ENCODE data around the gene FARS2.
A peak's percentile ranks its signal among the peaks of the same experiment; 100 is the strongest.

The FARS2 gene

GRCh38 chr6:5379647-5380242, 118.4 kb downstream of the FARS2 start:
- no peak overlapping the region for H4K5ac ChIP-seq (ENCODE audit: low read length)
- DNase-seq, result peak; percentile 65
- no peak overlapping the region for H3K4ac ChIP-seq (ENCODE audit: low read depth, low read length)
- no peak overlapping the region for H3K18ac ChIP-seq (ENCODE audit: low read length)
- H3K4me1 ChIP-seq (ENCODE audit: control insufficient read depth, low read depth, low read length), result peaks cover 2% of the 10 kb centered on the region
- no peaks in the 10 kb centered on the region for H3K36me3 ChIP-seq (ENCODE audit: control insufficient read depth, insufficient read depth, low read length)
- H4K8ac ChIP-seq (ENCODE audit: low read depth, low read length), result no peak overlapping the region
- no peak overlapping the region for H3K4me3 ChIP-seq (ENCODE audit: low read length)
- H3K9ac ChIP-seq (ENCODE audit: low read length), result no peak overlapping the region
- H3K56ac ChIP-seq (ENCODE audit: low read length), result no peak overlapping the region
- no peak overlapping the region for H3K27ac ChIP-seq (ENCODE audit: low read depth, low read length)
- no peak overlapping the region for H3K23ac ChIP-seq (ENCODE audit: low read length)
- no CpG with 5 or more reads among the region's 3 CpGs for WGBS (ENCODE audit: extremely low coverage, insufficient coverage, low lambda C conversion rate)
- no peak overlapping the region for H2BK120ac ChIP-seq (ENCODE audit: low read depth, low read length)
- no peaks in the 10 kb centered on the region for H3K27me3 ChIP-seq (ENCODE audit: insufficient read depth, low read length, poor library complexity)
- no peak overlapping the region for H3K4me2 ChIP-seq (ENCODE audit: low read length)
- no peak overlapping the region for H2BK5ac ChIP-seq (ENCODE audit: low read length)
- H3K79me1 ChIP-seq (ENCODE audit: low read length), result no peaks in the 10 kb centered on the region
- no peak overlapping the region for H2AK5ac ChIP-seq (ENCODE audit: low read length)
- no peak overlapping the region for H2BK15ac ChIP-seq (replicated peaks; ENCODE audit: low read depth)
- no peaks in the 10 kb centered on the region for H3K79me2 ChIP-seq (ENCODE audit: control insufficient read depth, insufficient read depth, low read length)

GRCh38 chr6:5383856-5384255, 122.5 kb downstream of the FARS2 start:
- H3K4me1 ChIP-seq (ENCODE audit: control insufficient read depth, low read depth, low read length), result peaks cover 2% of the 10 kb centered on the region
- no peak overlapping the region for H4K5ac ChIP-seq (ENCODE audit: low read length)
- H3K9ac ChIP-seq (ENCODE audit: low read length), result no peak overlapping the region
- H3K27ac ChIP-seq (ENCODE audit: low read depth, low read length), result no peak overlapping the region
- H3K27me3 ChIP-seq (ENCODE audit: insufficient read depth, low read length, poor library complexity), result no peaks in the 10 kb centered on the region
- no peaks in the 10 kb centered on the region for H3K36me3 ChIP-seq (ENCODE audit: control insufficient read depth, insufficient read depth, low read length)
- H3K18ac ChIP-seq (ENCODE audit: low read length), result no peak overlapping the region
- H3K56ac ChIP-seq (ENCODE audit: low read length), result no peak overlapping the region
- no peaks in the 10 kb centered on the region for H3K79me1 ChIP-seq (ENCODE audit: low read length)
- no peak overlapping the region for H2BK5ac ChIP-seq (ENCODE audit: low read length)
- H2BK120ac ChIP-seq (ENCODE audit: low read depth, low read length), result no peak overlapping the region
- no peak overlapping the region for H3K4ac ChIP-seq (ENCODE audit: low read depth, low read length)
- DNase-seq, result no peak
- no peak overlapping the region for H2AK5ac ChIP-seq (ENCODE audit: low read length)
- no peaks in the 10 kb centered on the region for H3K79me2 ChIP-seq (ENCODE audit: control insufficient read depth, insufficient read depth, low read length)
- no peak overlapping the region for H3K4me3 ChIP-seq (ENCODE audit: low read length)
- H4K8ac ChIP-seq (ENCODE audit: low read depth, low read length), result no peak overlapping the region
- no CpG with 5 or more reads among the region's 1 CpG for WGBS (ENCODE audit: extremely low coverage, insufficient coverage, low lambda C conversion rate)
- H3K4me2 ChIP-seq (ENCODE audit: low read length), result no peak overlapping the region
- H2BK15ac ChIP-seq (replicated peaks; ENCODE audit: low read depth), result no peak overlapping the region
- H3K23ac ChIP-seq (ENCODE audit: low read length), result no peak overlapping the region

GRCh38 chr6:5384276-5384675, 123.0 kb downstream of the FARS2 start:
- no peak overlapping the region for H3K9ac ChIP-seq (ENCODE audit: low read length)
- DNase-seq, result peak; percentile 19
- no peaks in the 10 kb centered on the region for H3K79me1 ChIP-seq (ENCODE audit: low read length)
- no peak overlapping the region for H2BK5ac ChIP-seq (ENCODE audit: low read length)
- no peaks in the 10 kb centered on the region for H3K79me2 ChIP-seq (ENCODE audit: control insufficient read depth, insufficient read depth, low read length)
- H3K4ac ChIP-seq (ENCODE audit: low read depth, low read length), result no peak overlapping the region
- no peak overlapping the region for H3K18ac ChIP-seq (ENCODE audit: low read length)
- peaks cover 2% of the 10 kb centered on the region for H3K4me1 ChIP-seq (ENCODE audit: control insufficient read depth, low read depth, low read length)
- H3K4me2 ChIP-seq (ENCODE audit: low read length), result no peak overlapping the region
- no peak overlapping the region for H3K4me3 ChIP-seq (ENCODE audit: low read length)
- H2BK15ac ChIP-seq (replicated peaks; ENCODE audit: low read depth), result no peak overlapping the region
- H3K56ac ChIP-seq (ENCODE audit: low read length), result peak overlapping the region; percentile 25
- no peak overlapping the region for H2BK120ac ChIP-seq (ENCODE audit: low read depth, low read length)
- H2AK5ac ChIP-seq (ENCODE audit: low read length), result no peak overlapping the region
- H3K27me3 ChIP-seq (ENCODE audit: insufficient read depth, low read length, poor library complexity), result no peaks in the 10 kb centered on the region
- no peak overlapping the region for H3K23ac ChIP-seq (ENCODE audit: low read length)
- no peaks in the 10 kb centered on the region for H3K36me3 ChIP-seq (ENCODE audit: control insufficient read depth, insufficient read depth, low read length)
- no peak overlapping the region for H3K27ac ChIP-seq (ENCODE audit: low read depth, low read length)
- whole genome bisulfite sequencing (ENCODE audit: extremely low coverage, insufficient coverage, low lambda C conversion rate), result no CpG with 5 or more reads among the region's 7 CpGs
- H4K5ac ChIP-seq (ENCODE audit: low read length), result no peak overlapping the region
- no peak overlapping the region for H4K8ac ChIP-seq (ENCODE audit: low read depth, low read length)

GRCh38 chr6:5388326-5388725, 127.0 kb downstream of the FARS2 start:
- H3K9ac ChIP-seq (ENCODE audit: low read length), result no peak overlapping the region

GRCh38 chr6:5389086-5389745, 127.9 kb downstream of the FARS2 start:
- Histone ChIP-seq H2BK120ac (ENCODE audit: low read depth, low read length) (no peak overlapping the region), H3K27ac (ENCODE audit: low read depth, low read length) (no peak overlapping the region), H3K18ac (ENCODE audit: low read length) (no peak overlapping the region), H3K23ac (ENCODE audit: low read length) (no peak overlapping the region), H3K36me3 (ENCODE audit: control insufficient read depth, insufficient read depth, low read length) (no peaks in the 10 kb centered on the region), H3K4me1 (ENCODE audit: control insufficient read depth, low read depth, low read length) (peaks cover 2% of the 10 kb centered on the region), H2BK15ac (replicated peaks; ENCODE audit: low read depth) (no peak overlapping the region), H3K4me2 (ENCODE audit: low read length) (no peak overlapping the region), H3K56ac (ENCODE audit: low read length) (no peak overlapping the region), H3K79me1 (ENCODE audit: low read length) (no peaks in the 10 kb centered on the region), H3K27me3 (ENCODE audit: insufficient read depth, low read length, poor library complexity) (no peaks in the 10 kb centered on the region), H2AK5ac (ENCODE audit: low read length) (no peak overlapping the region), H3K4me3 (ENCODE audit: low read length) (no peak overlapping the region), H2BK5ac (ENCODE audit: low read length) (no peak overlapping the region), H4K5ac (ENCODE audit: low read length) (no peak overlapping the region), H3K4ac (ENCODE audit: low read depth, low read length) (no peak overlapping the region), H3K9ac (ENCODE audit: low read length) (no peak overlapping the region), H3K79me2 (ENCODE audit: control insufficient read depth, insufficient read depth, low read length) (no peaks in the 10 kb centered on the region), H4K8ac (ENCODE audit: low read depth, low read length) (no peak overlapping the region)
- no CpG with 5 or more reads among the region's 6 CpGs for WGBS (ENCODE audit: extremely low coverage, insufficient coverage, low lambda C conversion rate)
- DNase-seq, result no peak

More at GRCh38 chr6:5388326-5388725, 127.0 kb downstream of the FARS2 start:
- Histone ChIP-seq H3K4me2 (ENCODE audit: low read length) (no peak overlapping the region), H3K56ac (ENCODE audit: low read length) (no peak overlapping the region), H2AK5ac (ENCODE audit: low read length) (no peak overlapping the region), H3K27ac (ENCODE audit: low read depth, low read length) (no peak overlapping the region), H2BK120ac (ENCODE audit: low read depth, low read length) (no peak overlapping the region), H3K23ac (ENCODE audit: low read length) (no peak overlapping the region), H3K27me3 (ENCODE audit: insufficient read depth, low read length, poor library complexity) (no peaks in the 10 kb centered on the region), H3K4ac (ENCODE audit: low read depth, low read length) (no peak overlapping the region), H3K36me3 (ENCODE audit: control insufficient read depth, insufficient read depth, low read length) (no peaks in the 10 kb centered on the region), H3K79me2 (ENCODE audit: control insufficient read depth, insufficient read depth, low read length) (no peaks in the 10 kb centered on the region), H4K5ac (ENCODE audit: low read length) (no peak overlapping the region), H3K79me1 (ENCODE audit: low read length) (no peaks in the 10 kb centered on the region), H3K4me1 (ENCODE audit: control insufficient read depth, low read depth, low read length) (peaks cover 2% of the 10 kb centered on the region), H2BK5ac (ENCODE audit: low read length) (no peak overlapping the region), H4K8ac (ENCODE audit: low read depth, low read length) (no peak overlapping the region), H2BK15ac (replicated peaks; ENCODE audit: low read depth) (no peak overlapping the region), H3K18ac (ENCODE audit: low read length) (no peak overlapping the region), H3K4me3 (ENCODE audit: low read length) (no peak overlapping the region)
- WGBS (ENCODE audit: extremely low coverage, insufficient coverage, low lambda C conversion rate), result 100% methylated on average over 1 of the region's 3 CpGs
- DNase-seq, result no peak

GRCh38 chr6:5390177-5390576, 128.9 kb downstream of the FARS2 start:
- Histone ChIP-seq H3K4me1 (ENCODE audit: control insufficient read depth, low read depth, low read length) (no peaks in the 10 kb centered on the region), H4K8ac (ENCODE audit: low read depth, low read length) (no peak overlapping the region), H3K27me3 (ENCODE audit: insufficient read depth, low read length, poor library complexity) (no peaks in the 10 kb centered on the region), H3K79me2 (ENCODE audit: control insufficient read depth, insufficient read depth, low read length) (no peaks in the 10 kb centered on the region), H3K27ac (ENCODE audit: low read depth, low read length) (no peak overlapping the region), H2AK5ac (ENCODE audit: low read length) (no peak overlapping the region), H3K9ac (ENCODE audit: low read length) (no peak overlapping the region), H2BK5ac (ENCODE audit: low read length) (no peak overlapping the region), H3K4ac (ENCODE audit: low read depth, low read length) (no peak overlapping the region), H3K56ac (ENCODE audit: low read length) (no peak overlapping the region), H3K23ac (ENCODE audit: low read length) (no peak overlapping the region), H3K18ac (ENCODE audit: low read length) (no peak overlapping the region), H3K36me3 (ENCODE audit: control insufficient read depth, insufficient read depth, low read length) (no peaks in the 10 kb centered on the region), H2BK120ac (ENCODE audit: low read depth, low read length) (no peak overlapping the region), H4K5ac (ENCODE audit: low read length) (no peak overlapping the region), H3K79me1 (ENCODE audit: low read length) (no peaks in the 10 kb centered on the region), H3K4me3 (ENCODE audit: low read length) (no peak overlapping the region), H2BK15ac (replicated peaks; ENCODE audit: low read depth) (no peak overlapping the region), H3K4me2 (ENCODE audit: low read length) (no peak overlapping the region)
- WGBS (ENCODE audit: extremely low coverage, insufficient coverage, low lambda C conversion rate), result no CpG with 5 or more reads among the region's 3 CpGs
- DNase-seq, result no peak

All from mesendoderm (in vitro differentiated cells).